HepG2 (cell line): ENCODE data around the gene JOSD1. TPM values are rescaled to one million over a fixed set of nuclear protein-coding genes. Genes with fewer than 3 reads are reported as not detected.

Experiments used
- CENPX ChIP-seq: sonication (generic); formaldehyde crosslinking; IDR thresholded peaks from 2 replicates; pipeline ENCODE4 v1.9.0; 2021; ENCODE audit warnings: mild to moderate bottlenecking, missing genetic modification reagents, moderate library complexity
- FOXC1 ChIP-seq: sonication (generic); formaldehyde crosslinking; IDR thresholded peaks from 2 replicates; pipeline ENCODE4 v1.8.0; 2022; ENCODE audit warnings: mild to moderate bottlenecking, missing genetic modification reagents, borderline replicate concordance
- KDM5B ChIP-seq: sonication (generic); formaldehyde crosslinking; IDR thresholded peaks from 2 replicates; pipeline ENCODE4 v1.4.0; 2020; ENCODE audit warnings: missing genetic modification reagents, mild to moderate bottlenecking, borderline replicate concordance
- PHF20 ChIP-seq: sonication (generic); formaldehyde crosslinking; IDR thresholded peaks from 2 replicates; pipeline ENCODE4 v1.5.0; 2020; ENCODE audit warnings: mild to moderate bottlenecking, missing genetic modification reagents
- ZBTB38 ChIP-seq: sonication (generic); formaldehyde crosslinking; IDR thresholded peaks from 2 replicates; pipeline ENCODE4 v1.5.1; 2020; ENCODE audit warnings: mild to moderate bottlenecking, missing genetic modification reagents
- ZFY ChIP-seq: sonication (generic); formaldehyde crosslinking; IDR thresholded peaks from 2 replicates; pipeline ENCODE4 v1.4.0; 2020; ENCODE audit warnings: missing genetic modification reagents
- ZNF225 ChIP-seq: sonication (generic); formaldehyde crosslinking; IDR thresholded peaks from 2 replicates; pipeline ENCODE4 v1.4.0; 2020; ENCODE audit warnings: mild to moderate bottlenecking, missing genetic modification reagents
- ZNF264 ChIP-seq: sonication (generic); formaldehyde crosslinking; IDR thresholded peaks from 2 replicates; pipeline ENCODE4 v1.4.0; 2020; ENCODE audit warnings: missing genetic modification reagents
- ZNF775 ChIP-seq: sonication (generic); formaldehyde crosslinking; IDR thresholded peaks from 2 replicates; pipeline ENCODE4 v1.4.0; 2020; ENCODE audit warnings: missing genetic modification reagents, mild to moderate bottlenecking, moderate library complexity, borderline replicate concordance
- polyA plus RNA-seq, 8 experiments: library from polyadenylated mRNA; depleted of rRNA in 3 of 8; stranded (reverse) in 7 of 8; unstranded in 1 of 8; fragments of >200 nt; fragmentation: Illumina TruSeq in 4 of 8; extraction: Trizol in 4 of 8; gene quantifications; 2 replicates each; pipeline versions ENCODE4 v1.2.1 to v1.2.3, GENCODE V29; 2011 to 2016; ENCODE audit warnings: low read depth in 4 of 8, missing spikeins in 1 of 8, mixed read lengths in 1 of 8; ENCODE audit not compliant: insufficient read depth in 1 of 8
- total RNA-seq, 5 experiments: library from RNA; depleted of rRNA; stranded (reverse); fragments of >200 nt; fragmentation: Illumina TruSeq; extraction: Trizol; gene quantifications; 2 replicates each; pipeline ENCODE4 v1.2.3, GENCODE V29; 2016; ENCODE audit warnings: low read depth in 1 of 5
- TF ChIP-seq, protein P1 (sequence below): sonication (generic); formaldehyde crosslinking; IDR thresholded peaks from 2 replicates; pipeline ENCODE4 v1.5.0; 2020; ENCODE audit warnings: mild to moderate bottlenecking, missing genetic modification reagents
- TF ChIP-seq, protein P2 (sequence below): IDR thresholded peaks from 2 replicates; pipeline ENCODE4 v1.6.1; 2016; ENCODE audit warnings: low read depth, control low read depth
- TF ChIP-seq, protein P3 (sequence below), 2 experiments: sonication (generic) in 1 of 2; formaldehyde crosslinking in 1 of 2; IDR thresholded peaks; 2 replicates each; pipeline versions ENCODE4 v1.4.0 to v1.6.1; 2016 to 2020; ENCODE audit warnings: borderline replicate concordance in 1 of 2, low read depth in 1 of 2, mild to moderate bottlenecking in 1 of 2, missing genetic modification reagents in 1 of 2
- TF ChIP-seq, protein P4 (sequence below): sonication (generic); formaldehyde crosslinking; IDR thresholded peaks from 2 replicates; pipeline ENCODE4 v1.9.0; 2022; ENCODE audit warnings: missing genetic modification reagents, mild to moderate bottlenecking, borderline replicate concordance
- TF ChIP-seq, protein P5 (sequence below): IDR thresholded peaks from 2 replicates; pipeline ENCODE4 v1.6.1; 2018; ENCODE audit warnings: missing genetic modification reagents, mild to moderate bottlenecking, missing compliant biosample characterization
- TF ChIP-seq, protein P6 (sequence below): sonication (generic); formaldehyde crosslinking; IDR thresholded peaks from 2 replicates; pipeline ENCODE4 v1.9.0; 2021; ENCODE audit warnings: missing genetic modification reagents, borderline replicate concordance

The JOSD1 gene
- total and polyA plus RNA-seq, 2 of the 13 experiments (the other 11 are each of a cell fraction or from before 2014, with no cell fraction given) = 31.7 to 38.4 TPM

DNA sequence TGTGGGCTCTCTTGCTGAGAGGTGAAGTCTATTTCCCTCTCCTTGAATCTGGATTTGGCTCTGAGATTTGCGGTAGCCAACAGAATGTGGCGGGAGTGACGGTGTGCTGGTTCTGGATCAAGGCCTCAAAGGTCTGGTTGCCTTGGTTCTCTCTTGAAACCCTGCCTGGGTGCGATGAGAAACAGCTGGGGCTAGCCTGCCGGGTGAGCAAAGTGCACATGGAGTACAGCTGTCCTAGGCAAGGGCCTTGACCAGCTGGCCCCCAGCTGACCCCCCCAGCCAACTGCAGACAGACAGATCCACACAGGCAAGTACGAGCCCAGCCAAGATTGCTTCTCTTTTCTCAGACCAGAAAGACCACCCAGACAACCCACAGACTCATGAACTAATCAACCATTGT is 44.2 kb upstream of the JOSD1 start (continued):
- TF ChIP-seq, protein P1, sequence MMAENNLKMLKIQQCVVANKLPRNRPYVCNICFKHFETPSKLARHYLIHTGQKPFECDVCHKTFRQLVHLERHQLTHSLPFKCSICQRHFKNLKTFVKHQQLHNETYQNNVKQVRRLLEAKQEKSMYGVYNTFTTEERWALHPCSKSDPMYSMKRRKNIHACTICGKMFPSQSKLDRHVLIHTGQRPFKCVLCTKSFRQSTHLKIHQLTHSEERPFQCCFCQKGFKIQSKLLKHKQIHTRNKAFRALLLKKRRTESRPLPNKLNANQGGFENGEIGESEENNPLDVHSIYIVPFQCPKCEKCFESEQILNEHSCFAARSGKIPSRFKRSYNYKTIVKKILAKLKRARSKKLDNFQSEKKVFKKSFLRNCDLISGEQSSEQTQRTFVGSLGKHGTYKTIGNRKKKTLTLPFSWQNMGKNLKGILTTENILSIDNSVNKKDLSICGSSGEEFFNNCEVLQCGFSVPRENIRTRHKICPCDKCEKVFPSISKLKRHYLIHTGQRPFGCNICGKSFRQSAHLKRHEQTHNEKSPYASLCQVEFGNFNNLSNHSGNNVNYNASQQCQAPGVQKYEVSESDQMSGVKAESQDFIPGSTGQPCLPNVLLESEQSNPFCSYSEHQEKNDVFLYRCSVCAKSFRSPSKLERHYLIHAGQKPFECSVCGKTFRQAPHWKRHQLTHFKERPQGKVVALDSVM (CRISPR knock-in tag) = 0 out of 2 replicates have a peak, but pooled peaks have one; percentile 4
- TF ChIP-seq CENPX (no peak), KDM5B (CRISPR knock-in tag) (peak; percentile 67; the same call in 1 of the 2 replicates), FOXC1 (no peak), ZNF225 (CRISPR knock-in tag) (no peak), ZFY (CRISPR knock-in tag) (0 out of 2 replicates have a peak, but pooled peaks have one; percentile 39), PHF20 (CRISPR knock-in tag) (0 out of 2 replicates have a peak, but pooled peaks have one; percentile 38), ZNF264 (CRISPR knock-in tag) (no peak), ZBTB38 (peak; percentile 58; the same call in 1 of the 2 replicates), ZNF775 (CRISPR knock-in tag) (no peak)
- TF ChIP-seq, protein P2, sequence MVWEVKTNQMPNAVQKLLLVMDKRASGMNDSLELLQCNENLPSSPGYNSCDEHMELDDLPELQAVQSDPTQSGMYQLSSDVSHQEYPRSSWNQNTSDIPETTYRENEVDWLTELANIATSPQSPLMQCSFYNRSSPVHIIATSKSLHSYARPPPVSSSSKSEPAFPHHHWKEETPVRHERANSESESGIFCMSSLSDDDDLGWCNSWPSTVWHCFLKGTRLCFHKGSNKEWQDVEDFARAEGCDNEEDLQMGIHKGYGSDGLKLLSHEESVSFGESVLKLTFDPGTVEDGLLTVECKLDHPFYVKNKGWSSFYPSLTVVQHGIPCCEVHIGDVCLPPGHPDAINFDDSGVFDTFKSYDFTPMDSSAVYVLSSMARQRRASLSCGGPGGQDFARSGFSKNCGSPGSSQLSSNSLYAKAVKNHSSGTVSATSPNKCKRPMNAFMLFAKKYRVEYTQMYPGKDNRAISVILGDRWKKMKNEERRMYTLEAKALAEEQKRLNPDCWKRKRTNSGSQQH (CRISPR knock-in tag) = no peak
- TF ChIP-seq, protein P3, sequence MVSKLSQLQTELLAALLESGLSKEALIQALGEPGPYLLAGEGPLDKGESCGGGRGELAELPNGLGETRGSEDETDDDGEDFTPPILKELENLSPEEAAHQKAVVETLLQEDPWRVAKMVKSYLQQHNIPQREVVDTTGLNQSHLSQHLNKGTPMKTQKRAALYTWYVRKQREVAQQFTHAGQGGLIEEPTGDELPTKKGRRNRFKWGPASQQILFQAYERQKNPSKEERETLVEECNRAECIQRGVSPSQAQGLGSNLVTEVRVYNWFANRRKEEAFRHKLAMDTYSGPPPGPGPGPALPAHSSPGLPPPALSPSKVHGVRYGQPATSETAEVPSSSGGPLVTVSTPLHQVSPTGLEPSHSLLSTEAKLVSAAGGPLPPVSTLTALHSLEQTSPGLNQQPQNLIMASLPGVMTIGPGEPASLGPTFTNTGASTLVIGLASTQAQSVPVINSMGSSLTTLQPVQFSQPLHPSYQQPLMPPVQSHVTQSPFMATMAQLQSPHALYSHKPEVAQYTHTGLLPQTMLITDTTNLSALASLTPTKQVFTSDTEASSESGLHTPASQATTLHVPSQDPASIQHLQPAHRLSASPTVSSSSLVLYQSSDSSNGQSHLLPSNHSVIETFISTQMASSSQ (IDR thresholded peaks at IDR 0.05; ENCODE audit: low read depth) = no peak
- TF ChIP-seq, protein P3 (CRISPR knock-in tag; IDR thresholded peaks at IDR 0.05; ENCODE audit: borderline replicate concordance) = no peak
- TF ChIP-seq, protein P4, sequence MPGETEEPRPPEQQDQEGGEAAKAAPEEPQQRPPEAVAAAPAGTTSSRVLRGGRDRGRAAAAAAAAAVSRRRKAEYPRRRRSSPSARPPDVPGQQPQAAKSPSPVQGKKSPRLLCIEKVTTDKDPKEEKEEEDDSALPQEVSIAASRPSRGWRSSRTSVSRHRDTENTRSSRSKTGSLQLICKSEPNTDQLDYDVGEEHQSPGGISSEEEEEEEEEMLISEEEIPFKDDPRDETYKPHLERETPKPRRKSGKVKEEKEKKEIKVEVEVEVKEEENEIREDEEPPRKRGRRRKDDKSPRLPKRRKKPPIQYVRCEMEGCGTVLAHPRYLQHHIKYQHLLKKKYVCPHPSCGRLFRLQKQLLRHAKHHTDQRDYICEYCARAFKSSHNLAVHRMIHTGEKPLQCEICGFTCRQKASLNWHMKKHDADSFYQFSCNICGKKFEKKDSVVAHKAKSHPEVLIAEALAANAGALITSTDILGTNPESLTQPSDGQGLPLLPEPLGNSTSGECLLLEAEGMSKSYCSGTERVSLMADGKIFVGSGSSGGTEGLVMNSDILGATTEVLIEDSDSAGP = 0 out of 2 replicates have a peak, but pooled peaks have one; percentile 35
- TF ChIP-seq, protein P5, sequence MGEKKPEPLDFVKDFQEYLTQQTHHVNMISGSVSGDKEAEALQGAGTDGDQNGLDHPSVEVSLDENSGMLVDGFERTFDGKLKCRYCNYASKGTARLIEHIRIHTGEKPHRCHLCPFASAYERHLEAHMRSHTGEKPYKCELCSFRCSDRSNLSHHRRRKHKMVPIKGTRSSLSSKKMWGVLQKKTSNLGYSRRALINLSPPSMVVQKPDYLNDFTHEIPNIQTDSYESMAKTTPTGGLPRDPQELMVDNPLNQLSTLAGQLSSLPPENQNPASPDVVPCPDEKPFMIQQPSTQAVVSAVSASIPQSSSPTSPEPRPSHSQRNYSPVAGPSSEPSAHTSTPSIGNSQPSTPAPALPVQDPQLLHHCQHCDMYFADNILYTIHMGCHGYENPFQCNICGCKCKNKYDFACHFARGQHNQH (CRISPR knock-in tag) = no peak
- TF ChIP-seq, protein P6, sequence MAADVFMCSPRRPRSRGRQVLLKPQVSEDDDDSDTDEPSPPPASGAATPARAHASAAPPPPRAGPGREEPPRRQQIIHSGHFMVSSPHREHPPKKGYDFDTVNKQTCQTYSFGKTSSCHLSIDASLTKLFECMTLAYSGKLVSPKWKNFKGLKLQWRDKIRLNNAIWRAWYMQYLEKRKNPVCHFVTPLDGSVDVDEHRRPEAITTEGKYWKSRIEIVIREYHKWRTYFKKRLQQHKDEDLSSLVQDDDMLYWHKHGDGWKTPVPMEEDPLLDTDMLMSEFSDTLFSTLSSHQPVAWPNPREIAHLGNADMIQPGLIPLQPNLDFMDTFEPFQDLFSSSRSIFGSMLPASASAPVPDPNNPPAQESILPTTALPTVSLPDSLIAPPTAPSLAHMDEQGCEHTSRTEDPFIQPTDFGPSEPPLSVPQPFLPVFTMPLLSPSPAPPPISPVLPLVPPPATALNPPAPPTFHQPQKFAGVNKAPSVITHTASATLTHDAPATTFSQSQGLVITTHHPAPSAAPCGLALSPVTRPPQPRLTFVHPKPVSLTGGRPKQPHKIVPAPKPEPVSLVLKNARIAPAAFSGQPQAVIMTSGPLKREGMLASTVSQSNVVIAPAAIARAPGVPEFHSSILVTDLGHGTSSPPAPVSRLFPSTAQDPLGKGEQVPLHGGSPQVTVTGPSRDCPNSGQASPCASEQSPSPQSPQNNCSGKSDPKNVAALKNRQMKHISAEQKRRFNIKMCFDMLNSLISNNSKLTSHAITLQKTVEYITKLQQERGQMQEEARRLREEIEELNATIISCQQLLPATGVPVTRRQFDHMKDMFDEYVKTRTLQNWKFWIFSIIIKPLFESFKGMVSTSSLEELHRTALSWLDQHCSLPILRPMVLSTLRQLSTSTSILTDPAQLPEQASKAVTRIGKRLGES (CRISPR knock-in tag) = no peak
